Ascending aorta (tissue), 2 donors: ENCODE results near the gene GJD2. TPM values are rescaled to one million over a fixed set of nuclear protein-coding genes. Genes with fewer than 3 reads are reported as not detected.

ENCODE experiments used
- DNase-seq, 2 donors: peaks; one replicate each; pipeline ENCODE4 v3.0.0-alpha.2; 2019; ENCODE audit warnings: low spot score in 2 of 2
- H3K27ac ChIP-seq, 2 donors: fragments of 200-600 bp; sonication (generic); one replicate each; pipeline ENCODE4 v1.5.1; 2016 to 2017; ENCODE audit warnings: mild to moderate bottlenecking in 1 of 2
- H3K27me3 ChIP-seq: fragments of 200-600 bp; sonication (generic); one replicate; pipeline ENCODE4 v1.5.1; 2017
- H3K36me3 ChIP-seq, 2 donors: fragments of 200-600 bp; sonication (generic); one replicate each; pipeline ENCODE4 v1.5.1; 2016
- H3K4me1 ChIP-seq, 2 donors: fragments of 200-600 bp; sonication (generic); one replicate each; pipeline ENCODE4 v1.5.1; 2016 to 2017; ENCODE audit warnings: mild to moderate bottlenecking in 1 of 2
- H3K4me3 ChIP-seq, 2 donors: fragments of 200-600 bp; sonication (generic); one replicate each; pipeline ENCODE4 v1.5.1; 2016 to 2017; ENCODE audit warnings: mild to moderate bottlenecking in 1 of 2
- H3K9me3 ChIP-seq, 2 donors: fragments of 200-600 bp; sonication (generic); one replicate each; pipeline ENCODE4 v1.5.1; 2016
- CTCF ChIP-seq, 3 experiments: fragments of 200-600 bp in 2 of 3; fragments of 450-650 bp in 1 of 3; sonication (generic) in 2 of 3; IDR thresholded peaks; one replicate each; pipeline ENCODE4 v1.5.1; 2016 to 2019; ENCODE audit warnings: antibody characterized with exemption in 3 of 3, mild to moderate bottlenecking in 1 of 3, moderate library complexity in 1 of 3
- intact Hi-C: fragments of 100-400 bp; cut with DNase I; formaldehyde crosslinking; loops from one replicate; pipeline ENCODE4 v1.15.1; 2023
- total RNA-seq: library from RNA; depleted of rRNA; stranded (reverse); fragments of >200 nt; gene quantifications from one replicate; pipeline ENCODE4 v1.1.0, GENCODE V29; 2016

The GJD2 gene
- total RNA-seq, 1 donor from 2014 or later = not detected

GRCh38 chr15:34714476-34715121, 40.2 kb downstream of the GJD2 start:
- DNase-seq = no peak
- no peak overlapping the region for H3K27ac ChIP-seq
- H3K36me3 ChIP-seq = no peaks in the 10 kb centered on the region
- peaks cover 0 to 17% of the 10 kb centered on the region in 2 donors for H3K4me1 ChIP-seq
- H3K27me3 ChIP-seq = no peaks in the 10 kb centered on the region
- intact Hi-C loops = no loop called here
- no peak overlapping the region for H3K4me3 ChIP-seq
- no peak for TF ChIP-seq CTCF (IDR thresholded peaks at IDR 0.05)
- H3K9me3 ChIP-seq = no peaks in the 10 kb centered on the region

- Histone ChIP-seq H3K9me3 (no peaks in the 10 kb centered on the region), H3K36me3 (no peaks in the 10 kb centered on the region), H3K27ac (no peak overlapping the region), H3K4me1 (peaks cover 0 to 16% of the 10 kb centered on the region in 2 donors), H3K4me3 (no peak overlapping the region), H3K27me3 (no peaks in the 10 kb centered on the region)
- intact Hi-C loops = no loop called here
- DNase-seq = no peak
- TF ChIP-seq CTCF (IDR thresholded peaks at IDR 0.05) = no peak
These were observed 41.2 kb downstream of the GJD2 start for GRCh38 chr15:34713635-34714034.

- Histone ChIP-seq H3K36me3 (no peaks in the 10 kb centered on the region), H3K4me1 (peaks cover 0 to 16% of the 10 kb centered on the region in 2 donors), H3K4me3 (no peak overlapping the region), H3K27ac (peak overlapping the region; percentile 21 to 25), H3K9me3 (no peaks in the 10 kb centered on the region), H3K27me3 (no peaks in the 10 kb centered on the region)
- no peak for TF ChIP-seq CTCF (IDR thresholded peaks at IDR 0.05)
- intact Hi-C loops = no loop called here
- no peak for DNase-seq
These were observed 44.9 kb downstream of the GJD2 start for GRCh38 chr15:34709866-34710265.

- DNase-seq = no peak
- Histone ChIP-seq H3K4me1 (peaks cover 0 to 16% of the 10 kb centered on the region in 2 donors), H3K27me3 (no peaks in the 10 kb centered on the region), H3K4me3 (no peak overlapping the region), H3K9me3 (no peaks in the 10 kb centered on the region), H3K27ac (no peak overlapping the region), H3K36me3 (no peaks in the 10 kb centered on the region)
- peak; percentile 55 to 81 (median 72) for TF ChIP-seq CTCF (IDR thresholded peaks at IDR 0.05)
- intact Hi-C loops = loop anchor here (1.0 kb wide), 1 partner anchor 212 kb away; no protein-coding TSS in a partner anchor
These were observed 46.4 kb downstream of the GJD2 start for GRCh38 chr15:34708422-34708821.

- no peaks in the 10 kb centered on the region for H3K9me3 ChIP-seq
- H3K36me3 ChIP-seq = no peaks in the 10 kb centered on the region
- no peak overlapping the region for H3K4me3 ChIP-seq
- intact Hi-C loops = no loop called here
- no peak for TF ChIP-seq CTCF (IDR thresholded peaks at IDR 0.05)
- DNase-seq = no peak
- no peak overlapping the region for H3K27ac ChIP-seq
- no peaks in the 10 kb centered on the region for H3K27me3 ChIP-seq
- no peaks in the 10 kb centered on the region for H3K4me1 ChIP-seq
These were observed 53.3 kb downstream of the GJD2 start for GRCh38 chr15:34701536-34701935.

Other genes with a start within 250 kb of the GJD2 start
- 31.3 TPM for gene GOLGA8B, start 171.3 kb downstream of the GJD2 start, total RNA-seq
- gene ACTC1, start 40.6 kb upstream of the GJD2 start, total RNA-seq = 30.2 TPM
- gene AQR, start 214.7 kb upstream of the GJD2 start, total RNA-seq = 17.5 TPM
- gene ZNF770, start 233.3 kb upstream of the GJD2 start, total RNA-seq = 87.7 TPM